Ishikawa (cell line): ENCODE data around the gene CFAP107.

Experiments
- RAD21 ChIP-seq: IDR thresholded peaks from 2 replicates; pipeline ENCODE4 v1.6.1; 2012; ENCODE audit warnings: low read depth
- TCF12 ChIP-seq: IDR thresholded peaks from 2 replicates; pipeline ENCODE4 v1.6.1; 2012; ENCODE audit warnings: low read depth

DNA sequence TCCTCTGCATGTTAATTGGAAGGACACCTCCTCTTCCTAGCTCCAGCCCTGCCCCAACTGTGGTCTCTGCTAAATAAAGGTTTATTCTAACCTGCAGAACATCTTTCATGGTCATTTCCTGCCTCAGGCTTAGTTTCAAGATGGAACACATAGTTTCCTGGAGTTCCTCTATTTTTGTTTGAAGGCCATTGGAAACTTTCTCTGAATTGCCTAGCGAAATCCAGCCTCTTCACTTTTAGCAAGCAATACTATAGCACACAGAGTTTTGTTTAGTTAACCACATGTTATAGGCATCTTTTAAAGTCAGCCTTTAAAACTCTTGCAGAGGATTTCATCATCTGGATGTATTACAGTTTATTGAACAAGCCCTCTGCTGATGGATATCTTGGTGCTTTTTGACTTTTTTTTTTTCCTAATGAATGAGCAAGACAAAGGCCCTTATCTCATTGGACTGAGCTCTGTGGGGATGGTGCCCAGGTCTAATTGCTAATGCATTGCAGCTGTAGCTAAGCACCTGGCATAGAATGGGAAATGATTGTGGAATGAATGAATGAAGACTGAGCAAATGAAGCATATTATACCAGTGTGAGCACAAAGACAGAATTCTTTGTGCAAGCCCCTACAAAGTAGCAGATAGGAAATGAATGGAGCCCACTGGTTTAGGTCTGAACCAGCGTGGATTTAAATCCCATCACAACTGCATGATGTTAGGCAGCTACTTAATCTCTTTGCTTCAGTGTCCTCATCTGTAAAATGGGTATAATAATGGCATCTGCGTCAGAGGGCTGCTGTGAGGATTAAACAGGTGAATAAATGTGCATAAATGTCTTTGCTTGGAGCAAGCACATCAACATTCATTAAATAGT is 641 bp upstream of the CFAP107 start:
- TF ChIP-seq TCF12 = no peak
- TF ChIP-seq RAD21 = no peak
